ENCODE measurements around the gene ZSWIM1.

Gene ZSWIM1

DNA sequence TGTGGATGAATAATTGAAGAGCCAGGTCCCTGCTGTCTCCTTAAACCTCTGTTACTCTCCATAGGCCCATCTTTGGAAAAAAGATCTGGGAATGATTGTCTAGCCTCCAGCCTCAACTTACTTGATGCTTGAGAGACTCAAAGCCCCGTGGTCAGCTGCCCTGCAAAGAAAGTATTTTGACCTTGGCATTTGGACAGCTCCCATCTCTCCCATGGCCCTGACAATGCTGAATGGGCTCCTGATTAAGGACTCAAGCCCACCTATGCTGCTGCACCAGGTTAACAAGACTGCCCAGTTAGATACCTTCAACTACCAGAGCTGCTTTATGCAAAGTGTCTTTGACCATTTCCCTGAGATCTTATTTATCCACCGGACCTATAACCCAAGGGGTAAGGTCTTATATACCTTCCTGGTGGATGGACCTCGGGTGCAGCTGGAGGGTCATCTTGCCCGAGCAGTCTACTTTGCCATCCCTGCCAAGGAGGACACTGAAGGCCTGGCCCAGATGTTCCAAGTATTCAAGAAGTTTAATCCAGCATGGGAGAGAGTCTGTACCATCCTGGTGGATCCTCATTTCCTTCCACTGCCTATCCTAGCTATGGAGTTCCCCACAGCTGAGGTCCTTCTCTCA is 1.6 kb downstream of the ZSWIM1 start:
- Histone ChIP-seq H3K9me2 (replicated peaks; ENCODE audit: insufficient read depth, low read length) (no peaks in the 10 kb centered on the region), H3K9me3 (replicated peaks; ENCODE audit: insufficient read depth, low read length) (no peaks in the 10 kb centered on the region), H3K27ac (ENCODE audit: low read length) (no peak overlapping the region), H2AFZ (ENCODE audit: low read length) (no peak overlapping the region), H3K4me3 (ENCODE audit: low read length) (no peak overlapping the region), H3K79me2 (ENCODE audit: low read length) (peaks cover 14% of the 10 kb centered on the region), H3F3A (ENCODE audit: insufficient read depth, low read length) (no peaks in the 10 kb centered on the region; the same call in 1 of the 2 replicates), H4K20me1 (ENCODE audit: insufficient read depth, low read length) (no peaks in the 10 kb centered on the region), H3K4me1 (ENCODE audit: low read length) (no peaks in the 10 kb centered on the region), H3K36me3 (replicated peaks; ENCODE audit: insufficient read depth, low read length) (no peaks in the 10 kb centered on the region), H3K4me2 (ENCODE audit: low read depth, low read length) (no peak overlapping the region), H3K9ac (ENCODE audit: low read length) (no peak overlapping the region), H3K27me3 (replicated peaks; ENCODE audit: insufficient read depth, low read length) (no peaks in the 10 kb centered on the region)
- DNase-seq, result no peak
- TF ChIP-seq, protein P1, sequence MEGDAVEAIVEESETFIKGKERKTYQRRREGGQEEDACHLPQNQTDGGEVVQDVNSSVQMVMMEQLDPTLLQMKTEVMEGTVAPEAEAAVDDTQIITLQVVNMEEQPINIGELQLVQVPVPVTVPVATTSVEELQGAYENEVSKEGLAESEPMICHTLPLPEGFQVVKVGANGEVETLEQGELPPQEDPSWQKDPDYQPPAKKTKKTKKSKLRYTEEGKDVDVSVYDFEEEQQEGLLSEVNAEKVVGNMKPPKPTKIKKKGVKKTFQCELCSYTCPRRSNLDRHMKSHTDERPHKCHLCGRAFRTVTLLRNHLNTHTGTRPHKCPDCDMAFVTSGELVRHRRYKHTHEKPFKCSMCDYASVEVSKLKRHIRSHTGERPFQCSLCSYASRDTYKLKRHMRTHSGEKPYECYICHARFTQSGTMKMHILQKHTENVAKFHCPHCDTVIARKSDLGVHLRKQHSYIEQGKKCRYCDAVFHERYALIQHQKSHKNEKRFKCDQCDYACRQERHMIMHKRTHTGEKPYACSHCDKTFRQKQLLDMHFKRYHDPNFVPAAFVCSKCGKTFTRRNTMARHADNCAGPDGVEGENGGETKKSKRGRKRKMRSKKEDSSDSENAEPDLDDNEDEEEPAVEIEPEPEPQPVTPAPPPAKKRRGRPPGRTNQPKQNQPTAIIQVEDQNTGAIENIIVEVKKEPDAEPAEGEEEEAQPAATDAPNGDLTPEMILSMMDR (IDR thresholded peaks at IDR 0.05; ENCODE audit: low read length), result no peak
- TF ChIP-seq EZH2 (optimal IDR thresholded peaks at IDR 0.05; ENCODE audit: low read depth, low read length), result no peak
- TF ChIP-seq EZH2phosphoT487 (IDR thresholded peaks at IDR 0.05; ENCODE audit: low read length), result no peak

DNA sequence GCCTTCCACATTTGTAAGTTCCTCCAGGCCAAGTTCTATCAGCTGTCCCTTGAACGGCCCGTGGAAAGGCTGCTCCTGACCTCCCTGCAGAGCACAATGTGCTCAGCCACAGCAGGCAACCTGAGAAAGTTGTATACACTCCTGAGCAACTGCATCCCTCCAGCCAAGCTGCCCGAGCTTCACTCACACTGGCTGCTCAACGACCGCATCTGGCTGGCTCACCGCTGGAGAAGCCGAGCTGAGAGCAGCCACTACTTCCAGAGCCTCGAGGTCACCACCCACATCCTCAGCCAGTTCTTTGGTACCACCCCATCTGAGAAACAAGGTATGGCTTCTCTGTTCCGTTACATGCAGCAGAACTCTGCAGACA is 2.1 kb downstream of the ZSWIM1 start:
- no peaks in the 10 kb centered on the region for H3K27me3 ChIP-seq (replicated peaks; ENCODE audit: insufficient read depth, low read length)
- H3F3A ChIP-seq (ENCODE audit: insufficient read depth, low read length), result no peaks in the 10 kb centered on the region; the same call in 1 of the 2 replicates
- no peak overlapping the region for H3K4me3 ChIP-seq (ENCODE audit: low read length)
- H4K20me1 ChIP-seq (ENCODE audit: insufficient read depth, low read length), result no peaks in the 10 kb centered on the region
- H3K27ac ChIP-seq (ENCODE audit: low read length), result no peak overlapping the region
- no peak overlapping the region for H3K4me2 ChIP-seq (ENCODE audit: low read depth, low read length)
- no peaks in the 10 kb centered on the region for H3K9me3 ChIP-seq (replicated peaks; ENCODE audit: insufficient read depth, low read length)
- TF ChIP-seq EZH2 (optimal IDR thresholded peaks at IDR 0.05; ENCODE audit: low read depth, low read length), result no peak
- TF ChIP-seq, protein P1 (IDR thresholded peaks at IDR 0.05; ENCODE audit: low read length), result no peak
- TF ChIP-seq EZH2phosphoT487 (IDR thresholded peaks at IDR 0.05; ENCODE audit: low read length), result no peak
- no peaks in the 10 kb centered on the region for H3K4me1 ChIP-seq (ENCODE audit: low read length)
- H3K9ac ChIP-seq (ENCODE audit: low read length), result no peak overlapping the region
- H2AFZ ChIP-seq (ENCODE audit: low read length), result no peak overlapping the region
- H3K9me2 ChIP-seq (replicated peaks; ENCODE audit: insufficient read depth, low read length), result no peaks in the 10 kb centered on the region
- no peaks in the 10 kb centered on the region for H3K36me3 ChIP-seq (replicated peaks; ENCODE audit: insufficient read depth, low read length)
- no peak for DNase-seq
- H3K79me2 ChIP-seq (ENCODE audit: low read length), result peaks cover 14% of the 10 kb centered on the region

DNA sequence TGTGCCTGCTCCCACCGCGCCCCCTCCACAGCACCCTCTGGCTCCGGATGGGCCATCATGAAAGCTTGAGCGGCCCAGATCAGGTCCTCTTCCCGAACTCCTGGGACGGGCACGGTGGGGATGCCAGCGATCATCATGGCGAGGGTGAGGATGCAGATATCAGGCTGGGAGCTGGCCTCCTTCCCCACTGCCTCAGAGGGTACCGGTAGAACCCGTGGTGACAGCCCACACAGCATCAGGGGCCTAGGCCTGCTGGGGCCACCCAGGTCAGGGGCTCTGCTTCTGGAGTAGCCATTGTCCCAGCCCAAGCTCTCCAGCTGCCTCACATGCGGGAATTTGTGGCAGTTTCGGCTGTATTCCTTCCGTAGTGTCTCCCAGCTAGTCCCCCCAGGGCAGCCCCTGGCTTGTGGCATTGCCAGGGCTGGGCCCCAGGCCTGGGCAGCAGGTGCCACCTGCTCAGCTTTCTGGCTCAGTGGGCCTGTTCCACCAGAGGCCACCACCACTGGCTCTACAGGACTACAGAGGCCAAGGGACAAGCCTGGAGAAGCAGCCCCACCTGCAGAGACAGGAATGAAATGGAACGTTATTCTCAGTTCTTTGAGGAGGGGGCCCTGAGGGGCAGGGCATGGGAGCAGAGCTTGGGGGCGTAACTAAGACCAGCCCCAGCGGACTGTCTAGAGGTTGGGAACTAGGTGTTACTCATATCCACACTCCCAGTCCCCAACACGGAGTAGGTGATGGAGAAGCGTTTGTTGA is 5.7 kb downstream of the ZSWIM1 start:
- Histone ChIP-seq H2AFZ (ENCODE audit: low read length) (no peak overlapping the region), H3K79me2 (ENCODE audit: low read length) (peaks cover 14% of the 10 kb centered on the region), H3K4me1 (ENCODE audit: low read length) (no peaks in the 10 kb centered on the region), H3K9me2 (replicated peaks; ENCODE audit: insufficient read depth, low read length) (no peaks in the 10 kb centered on the region), H3K27me3 (replicated peaks; ENCODE audit: insufficient read depth, low read length) (no peaks in the 10 kb centered on the region), H3K4me3 (ENCODE audit: low read length) (no peak overlapping the region), H3K9me3 (replicated peaks; ENCODE audit: insufficient read depth, low read length) (no peaks in the 10 kb centered on the region), H3K9ac (ENCODE audit: low read length) (no peak overlapping the region), H3K36me3 (replicated peaks; ENCODE audit: insufficient read depth, low read length) (no peaks in the 10 kb centered on the region), H4K20me1 (ENCODE audit: insufficient read depth, low read length) (no peaks in the 10 kb centered on the region), H3K4me2 (ENCODE audit: low read depth, low read length) (no peak overlapping the region), H3F3A (ENCODE audit: insufficient read depth, low read length) (peaks cover 6% of the 10 kb centered on the region; the same call in 1 of the 2 replicates), H3K27ac (ENCODE audit: low read length) (no peak overlapping the region)
- no peak for DNase-seq
- TF ChIP-seq EZH2 (optimal IDR thresholded peaks at IDR 0.05; ENCODE audit: low read depth, low read length) (no peak), EZH2phosphoT487 (IDR thresholded peaks at IDR 0.05; ENCODE audit: low read length) (no peak)
- TF ChIP-seq, protein P1 (IDR thresholded peaks at IDR 0.05; ENCODE audit: low read length), result no peak
